ENCODE results near the gene SLC5A10. TPM values are rescaled to one million over a fixed set of nuclear protein-coding genes. Genes with fewer than 3 reads are reported as not detected.

The SLC5A10 gene
- total RNA-seq, 1 experiment from 2014 or later: not detected

GRCh38 chr17:18978655-18979054, 26.7 kb downstream of the SLC5A10 start:
- no peaks in the 10 kb centered on the region for H3K23me2 ChIP-seq (ENCODE audit: insufficient read length, low read depth, low read length, poor library complexity, severe bottlenecking)
- Mint-ChIP-seq H3K4me1 (peaks cover 9 to 11% of the 10 kb centered on the region in 2 experiments), H3K27me3 (ENCODE audit: low read depth) (no peaks in the 10 kb centered on the region)

More at GRCh38 chr17:18978655-18979054, 26.7 kb downstream of the SLC5A10 start:
- H3K4me1 ChIP-seq (ENCODE audit: insufficient read depth, low read length): no peaks in the 10 kb centered on the region
- H4K91ac ChIP-seq (ENCODE audit: insufficient read length, low read depth, low read length): no peak overlapping the region
- Mint-ChIP-seq H3K4me3 (no peak overlapping the region), H3K36me3 (ENCODE audit: insufficient read depth in 1 of 3, low read depth in 3 of 3) (peaks cover 24 to 51% (median 37%) of the 10 kb centered on the region in 3 experiments; a peak in 6 of 7 replicates), H3K27ac (no peak overlapping the region; a peak in 1 of 7 replicates), H3K9me3 (no peaks in the 10 kb centered on the region)
- H3K79me2 ChIP-seq (ENCODE audit: insufficient read depth, low read length): no peaks in the 10 kb centered on the region
- no peak overlapping the region for H4K8ac ChIP-seq (replicated peaks; ENCODE audit: insufficient read length, low read depth, low read length)
- H3K27ac ChIP-seq (ENCODE audit: insufficient read length, low read depth, low read length): no peak overlapping the region
- H3T11ph ChIP-seq (ENCODE audit: low read length): no peak overlapping the region
- H3K18ac ChIP-seq (ENCODE audit: insufficient read length, low read depth, low read length): no peak overlapping the region
- no peak overlapping the region for H3K56ac ChIP-seq (ENCODE audit: insufficient read length, low read depth, low read length)
- H4K5ac ChIP-seq (ENCODE audit: insufficient read length, low read depth, low read length): no peak overlapping the region
- H2BK120ac ChIP-seq (ENCODE audit: low read depth, low read length, poor library complexity, severe bottlenecking): no peak overlapping the region
- DNase-seq: no peak
- H3K79me1 ChIP-seq (ENCODE audit: insufficient read depth, low read depth, low read length, poor library complexity, severe bottlenecking): no peaks in the 10 kb centered on the region
- no peak overlapping the region for H2BK15ac ChIP-seq (ENCODE audit: low read depth, low read length)
- no peaks in the 10 kb centered on the region for H3K9me3 ChIP-seq (ENCODE audit: control insufficient read depth, low read depth, low read length)
- no peak overlapping the region; the same call in 1 of the 2 replicates for H3K14ac ChIP-seq (ENCODE audit: insufficient read depth, low read length)
- H3K4me2 ChIP-seq (ENCODE audit: insufficient read depth, insufficient read length, low read length): no peak overlapping the region
- H3K9ac ChIP-seq (ENCODE audit: extremely low read depth, insufficient read length, low read length): no peak overlapping the region
- no peak overlapping the region for H2AK5ac ChIP-seq (ENCODE audit: insufficient read length, low read length)
- H2AFZ ChIP-seq (ENCODE audit: low read length): no peak overlapping the region
- no peak overlapping the region for H2BK20ac ChIP-seq (ENCODE audit: low read depth, low read length, poor library complexity, severe bottlenecking)
- H3K4ac ChIP-seq (ENCODE audit: low read depth, low read length): no peak overlapping the region
- no peaks in the 10 kb centered on the region for H3K27me3 ChIP-seq (ENCODE audit: insufficient read depth, low read length)
- no peaks in the 10 kb centered on the region for H4K20me1 ChIP-seq (ENCODE audit: control insufficient read depth, insufficient read depth, insufficient read length)
- no peak overlapping the region for H2BK12ac ChIP-seq (ENCODE audit: insufficient read length, low read depth, low read length)
- H3K23ac ChIP-seq (ENCODE audit: insufficient read length, low read depth, low read length): no peak overlapping the region
- H2BK5ac ChIP-seq (ENCODE audit: insufficient read length, low read length): no peak overlapping the region
- no CpG with 5 or more reads among the region's 17 CpGs for WGBS (ENCODE audit: extremely low coverage, insufficient read length, low lambda C conversion rate)
- TF ChIP-seq CTCF (conservative IDR thresholded peaks at IDR 0.05): no peak
